ENCODE results near the gene KIAA1586.

DNA sequence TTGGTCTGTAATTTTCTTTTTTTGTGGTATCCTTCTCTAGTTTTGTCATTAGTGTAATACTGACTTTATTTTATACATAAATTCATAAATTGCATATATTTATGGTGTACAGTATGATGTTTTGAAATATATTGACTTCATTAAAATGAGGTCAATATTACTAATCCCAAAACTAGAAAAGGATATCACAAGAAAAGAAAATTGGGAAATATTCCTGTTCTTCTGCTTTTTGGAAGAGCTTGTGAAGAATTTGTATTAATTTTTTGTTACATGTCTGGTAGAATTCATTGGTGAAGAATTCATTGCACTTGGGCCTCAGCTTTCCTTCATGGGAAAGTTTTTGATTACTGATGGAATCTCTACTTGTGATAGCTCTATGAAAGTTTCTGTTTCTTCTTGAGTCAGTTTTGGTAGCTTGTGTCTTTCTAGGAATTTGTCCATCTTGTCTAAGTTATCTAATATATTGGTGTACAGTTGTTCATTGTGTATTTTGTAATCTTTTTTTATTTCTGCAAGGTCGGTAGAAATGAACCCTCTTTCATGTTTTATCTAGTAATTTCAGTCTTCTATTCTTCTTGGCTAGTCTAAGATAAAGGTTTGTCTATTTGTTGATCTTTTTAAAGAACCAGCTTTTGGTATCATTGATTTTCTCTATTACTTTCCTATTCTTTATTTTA lies 32.2 kb downstream of the KIAA1586 start:
- no peak for TF ChIP-seq JUN (IDR thresholded peaks at IDR 0.05; ENCODE audit: borderline replicate concordance, insufficient read depth, insufficient read length, low read depth)
- TF ChIP-seq, protein P1, sequence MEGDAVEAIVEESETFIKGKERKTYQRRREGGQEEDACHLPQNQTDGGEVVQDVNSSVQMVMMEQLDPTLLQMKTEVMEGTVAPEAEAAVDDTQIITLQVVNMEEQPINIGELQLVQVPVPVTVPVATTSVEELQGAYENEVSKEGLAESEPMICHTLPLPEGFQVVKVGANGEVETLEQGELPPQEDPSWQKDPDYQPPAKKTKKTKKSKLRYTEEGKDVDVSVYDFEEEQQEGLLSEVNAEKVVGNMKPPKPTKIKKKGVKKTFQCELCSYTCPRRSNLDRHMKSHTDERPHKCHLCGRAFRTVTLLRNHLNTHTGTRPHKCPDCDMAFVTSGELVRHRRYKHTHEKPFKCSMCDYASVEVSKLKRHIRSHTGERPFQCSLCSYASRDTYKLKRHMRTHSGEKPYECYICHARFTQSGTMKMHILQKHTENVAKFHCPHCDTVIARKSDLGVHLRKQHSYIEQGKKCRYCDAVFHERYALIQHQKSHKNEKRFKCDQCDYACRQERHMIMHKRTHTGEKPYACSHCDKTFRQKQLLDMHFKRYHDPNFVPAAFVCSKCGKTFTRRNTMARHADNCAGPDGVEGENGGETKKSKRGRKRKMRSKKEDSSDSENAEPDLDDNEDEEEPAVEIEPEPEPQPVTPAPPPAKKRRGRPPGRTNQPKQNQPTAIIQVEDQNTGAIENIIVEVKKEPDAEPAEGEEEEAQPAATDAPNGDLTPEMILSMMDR (IDR thresholded peaks at IDR 0.05; ENCODE audit: extremely low read depth in 1 of 2, insufficient read depth in 1 of 2, low read depth in 1 of 2, low read length in 2 of 2) = no peak
- TF ChIP-seq EZH2 (IDR thresholded peaks at IDR 0.05; ENCODE audit: borderline replicate concordance, low read depth, low read length, severe bottlenecking) = no peak
- no peak for TF ChIP-seq POLR2A (IDR thresholded peaks at IDR 0.05; ENCODE audit: low read depth, low read length)
- TF ChIP-seq GATA2 (IDR thresholded peaks at IDR 0.05; ENCODE audit: insufficient read depth, insufficient read length, low read depth, low read length) = no peak
- TF ChIP-seq, protein P2, sequence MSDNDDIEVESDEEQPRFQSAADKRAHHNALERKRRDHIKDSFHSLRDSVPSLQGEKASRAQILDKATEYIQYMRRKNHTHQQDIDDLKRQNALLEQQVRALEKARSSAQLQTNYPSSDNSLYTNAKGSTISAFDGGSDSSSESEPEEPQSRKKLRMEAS (IDR thresholded peaks at IDR 0.05; ENCODE audit: insufficient read depth, insufficient read length) = no peak
- TF ChIP-seq POLR2AphosphoS5 (IDR thresholded peaks at IDR 0.05; ENCODE audit: insufficient read depth, low read depth, low read length) = no peak
- no peak for TF ChIP-seq MYC (IDR thresholded peaks at IDR 0.05; ENCODE audit: low read depth, low read length)
- TF ChIP-seq FOS (IDR thresholded peaks at IDR 0.05; ENCODE audit: borderline replicate concordance, insufficient read depth, low read length) = no peak

Measured in endothelial cell of umbilical vein (primary cell).